GM23338 (cell line): ENCODE measurements around the gene SLC25A47. TPM values are rescaled to one million over a fixed set of nuclear protein-coding genes. Genes with fewer than 3 reads are reported as not detected.
A peak's percentile ranks its signal among the peaks of the same experiment; 100 is the strongest.

ENCODE experiments used
- ATAC-seq: fragments of 200-7000 bp; cut with Tn5 transposase; 3 replicates; pipeline ENCODE4 v1.9.1; 2020
- DNase-seq: peaks from one replicate; pipeline ENCODE4 v3.0.0-alpha.2; 2015; ENCODE audit warnings: low spot score
- H2AFZ ChIP-seq: fragments of 200-600 bp; sonication (generic); 2 replicates; pipeline ENCODE4 v1.8.0; 2016; ENCODE audit warnings: antibody characterized with exemption, mild to moderate bottlenecking, moderate library complexity
- H3F3A ChIP-seq: fragments of 200-600 bp; sonication (generic); replicated peaks from 2 replicates; pipeline ENCODE4 v1.8.0; 2017; ENCODE audit warnings: antibody characterized with exemption, mixed run types, low read depth
- H3K27ac ChIP-seq: fragments of 200-600 bp; sonication (generic); 2 replicates; pipeline ENCODE4 v1.6.1; 2016; ENCODE audit warnings: low read depth
- H3K27me3 ChIP-seq: fragments of 200-600 bp; sonication (generic); 2 replicates; pipeline ENCODE4 v1.8.0; 2016; ENCODE audit warnings: mild to moderate bottlenecking, mixed run types, moderate library complexity; ENCODE audit not compliant: insufficient read depth
- H3K36me3 ChIP-seq: fragments of 200-600 bp; sonication (generic); 2 replicates; pipeline ENCODE4 v1.8.0; 2016; ENCODE audit warnings: mild to moderate bottlenecking; ENCODE audit not compliant: insufficient read depth
- H3K4me1 ChIP-seq: fragments of 200-600 bp; sonication (generic); 2 replicates; pipeline ENCODE4 v1.8.0; 2016; ENCODE audit warnings: mild to moderate bottlenecking, moderate library complexity; ENCODE audit not compliant: insufficient read depth
- H3K4me2 ChIP-seq: fragments of 200-600 bp; sonication (generic); 2 replicates; pipeline ENCODE4 v1.7.1; 2017; ENCODE audit warnings: mixed run types
- H3K4me3 ChIP-seq: fragments of 200-600 bp; sonication (generic); 2 replicates; pipeline ENCODE4 v1.6.1; 2016; ENCODE audit warnings: mixed run types
- H3K79me2 ChIP-seq: fragments of 200-600 bp; sonication (generic); replicated peaks from 2 replicates; pipeline ENCODE4 v1.8.0; 2017; ENCODE audit warnings: mild to moderate bottlenecking; ENCODE audit not compliant: insufficient read depth
- H3K9me2 ChIP-seq: fragments of 200-600 bp; sonication (generic); 2 replicates; pipeline ENCODE4 v1.8.0; 2017; ENCODE audit not compliant: insufficient read depth
- H4K20me1 ChIP-seq: fragments of 200-600 bp; sonication (generic); replicated peaks from 2 replicates; pipeline ENCODE4 v1.8.0; 2017; ENCODE audit warnings: mild to moderate bottlenecking; ENCODE audit not compliant: insufficient read depth
- H3K27ac Mint-ChIP-seq: 2 replicates; pipeline ENCODE4 v1.8.0; 2020; ENCODE audit warnings: inconsistent platforms, mild to moderate bottlenecking, moderate library complexity, mixed read lengths
- H3K27me3 Mint-ChIP-seq: 3 replicates; pipeline ENCODE4 v1.8.0; 2022; ENCODE audit warnings: low read depth, mild to moderate bottlenecking, moderate library complexity, mixed read lengths, inconsistent platforms; ENCODE audit not compliant: insufficient read depth, poor library complexity
- H3K36me3 Mint-ChIP-seq: 3 replicates; pipeline ENCODE4 v1.8.0; 2021; ENCODE audit warnings: low read depth, mild to moderate bottlenecking, inconsistent platforms, moderate library complexity, mixed read lengths
- H3K4me1 Mint-ChIP-seq: 3 replicates; pipeline ENCODE4 v1.8.0; 2020; ENCODE audit warnings: mild to moderate bottlenecking, inconsistent platforms, mixed read lengths
- H3K4me3 Mint-ChIP-seq: 3 replicates; pipeline ENCODE4 v1.8.0; 2021; ENCODE audit warnings: moderate library complexity, mild to moderate bottlenecking, inconsistent platforms, mixed read lengths
- H3K9me3 Mint-ChIP-seq: 3 replicates; pipeline ENCODE4 v1.8.0; 2020; ENCODE audit warnings: moderate library complexity, mild to moderate bottlenecking, inconsistent platforms, mixed read lengths
- CREB1 ChIP-seq: fragments of 250-450 bp; sonication (Bioruptor Pico); IDR thresholded peaks from 2 replicates; pipeline ENCODE4 v1.5.0; 2020; ENCODE audit warnings: low read depth, mild to moderate bottlenecking, moderate library complexity
- CTCF ChIP-seq, 2 experiments: fragments of 200-600 bp in 1 of 2; sonication (generic) in 1 of 2; conservative IDR thresholded peaks; 2 replicates each; pipeline versions ENCODE4 v1.5.1 to v1.6.1; 2016 to 2017; ENCODE audit warnings: antibody characterized with exemption in 2 of 2, low read depth in 2 of 2, mild to moderate bottlenecking in 2 of 2, moderate library complexity in 1 of 2
- ETS1 ChIP-seq: IDR thresholded peaks from 2 replicates; pipeline ENCODE4 v1.6.1; 2016; ENCODE audit warnings: antibody characterized with exemption
- EZH2 ChIP-seq: fragments of 200-600 bp; sonication (generic); IDR thresholded peaks from one replicate; pipeline ENCODE4 v1.8.0; 2017; ENCODE audit warnings: antibody characterized with exemption, mild to moderate bottlenecking, low read depth; ENCODE audit not compliant: unreplicated experiment
- EZH2phosphoT487 ChIP-seq: fragments of 200-600 bp; sonication (generic); IDR thresholded peaks from one replicate; pipeline ENCODE4 v1.8.1; 2018; ENCODE audit warnings: antibody characterized with exemption; ENCODE audit not compliant: unreplicated experiment
- JUNB ChIP-seq: IDR thresholded peaks from one replicate; pipeline ENCODE4 v1.6.1; 2016; ENCODE audit warnings: antibody characterized with exemption; ENCODE audit not compliant: unreplicated experiment
- NANOG ChIP-seq: IDR thresholded peaks from 2 replicates; pipeline ENCODE4 v1.6.1; 2016; ENCODE audit warnings: antibody characterized with exemption, borderline replicate concordance
- POLR2AphosphoS5 ChIP-seq: IDR thresholded peaks from 2 replicates; pipeline ENCODE4 v1.6.1; 2016; ENCODE audit warnings: antibody characterized with exemption, low read depth
- REST ChIP-seq: IDR thresholded peaks from one replicate; pipeline ENCODE4 v1.6.1; 2018; ENCODE audit warnings: antibody characterized with exemption; ENCODE audit not compliant: unreplicated experiment
- STAT1 ChIP-seq: IDR thresholded peaks from one replicate; pipeline ENCODE4 v1.6.1; 2016; ENCODE audit warnings: antibody characterized with exemption; ENCODE audit not compliant: unreplicated experiment
- ZNF114 ChIP-seq: fragments of 250-450 bp; sonication (Bioruptor Pico); IDR thresholded peaks from 2 replicates; pipeline ENCODE4 v1.5.0; 2020; ENCODE audit warnings: mild to moderate bottlenecking, moderate library complexity
- ZNF331 ChIP-seq: fragments of 250-450 bp; sonication (Bioruptor Pico); IDR thresholded peaks from 2 replicates; pipeline ENCODE4 v1.5.0; 2020; ENCODE audit warnings: low read depth, mild to moderate bottlenecking, moderate library complexity
- ZNF462 ChIP-seq: fragments of 250-450 bp; sonication (Bioruptor Pico); IDR thresholded peaks from 2 replicates; pipeline ENCODE4 v1.5.0; 2020; ENCODE audit warnings: mild to moderate bottlenecking, moderate library complexity
- polyA plus RNA-seq: library from polyadenylated mRNA; unstranded; fragments of >200 nt; fragmentation: Nextera tagmentation; extraction: Ambion mirVana; gene quantifications from 2 replicates; pipeline ENCODE4 v1.2.1, GENCODE V29; 2016
- total RNA-seq: library from RNA; depleted of rRNA; stranded (reverse); fragments of >200 nt; shearing (Covaris generic); gene quantifications from 2 replicates; pipeline ENCODE4 v1.2.3, GENCODE V29; 2014

Gene SLC25A47
- total and polyA plus RNA-seq, 2 experiments from 2014 or later, result not detected

- Mint-ChIP-seq H3K9me3 (no peaks in the 10 kb centered on the region), H3K36me3 (peaks cover 19% of the 10 kb centered on the region), H3K27ac (no peak overlapping the region), H3K4me1 (peaks cover 36% of the 10 kb centered on the region), H3K4me3 (peak overlapping the region; percentile 89), H3K27me3 (peaks cover 18% of the 10 kb centered on the region)
- H3F3A ChIP-seq, result peaks cover 16% of the 10 kb centered on the region
- TF ChIP-seq EZH2phosphoT487 (no peak), POLR2AphosphoS5 (no peak), JUNB (no peak), NANOG (no peak), STAT1 (no peak), CREB1 (CRISPR knock-in tag) (no peak), EZH2 (no peak), ZNF114 (CRISPR knock-in tag) (no peak), REST (no peak), CTCF (conservative IDR thresholded peaks at IDR 0.05; ENCODE audit: low read depth in 2 of 2) (no peak), ZNF462 (CRISPR knock-in tag) (no peak), ETS1 (no peak), ZNF331 (CRISPR knock-in tag) (no peak)
- H3K27me3 ChIP-seq, result peaks cover 6% of the 10 kb centered on the region; the same call in 1 of the 2 replicates
- H3K36me3 ChIP-seq, result no peaks in the 10 kb centered on the region
- peak overlapping the region; percentile 86 for H3K4me2 ChIP-seq
- H3K9me2 ChIP-seq, result no peaks in the 10 kb centered on the region
- DNase-seq (peak; percentile 74), ATAC-seq (peak; percentile 3)
- no peak overlapping the region for H2AFZ ChIP-seq
- no peak overlapping the region for H3K27ac ChIP-seq
- peaks cover 51% of the 10 kb centered on the region for H4K20me1 ChIP-seq
- peaks cover 60% of the 10 kb centered on the region for H3K79me2 ChIP-seq
- H3K4me3 ChIP-seq, result peak overlapping the region; percentile 77; the same call in 1 of the 2 replicates
- H3K4me1 ChIP-seq, result peaks cover 8% of the 10 kb centered on the region
Measured at GRCh38 chr14:100303925-100304324, 19.2 kb upstream of the SLC25A47 start.
